ENCODE data around the gene SFT2D1.

Gene SFT2D1

GRCh38 chr6:166342349-166343149 is at the start of gene SFT2D1:
Gene SFT2D1, minus strand, starts transcription at chr6:166342545. Its CDS starts 64 bp downstream, at chr6:166342481.
- peak within 1 kb of the TSS; percentile 93 for H2AFZ ChIP-seq (ENCODE audit: low read length)
- TF ChIP-seq CTCF (conservative IDR thresholded peaks at IDR 0.05; ENCODE audit: low read length) (no peak), EZH2phosphoT487 (IDR thresholded peaks at IDR 0.05; ENCODE audit: borderline replicate concordance) (no peak)
- peak within 1 kb of the TSS; percentile 98 for H3K4me3 ChIP-seq (ENCODE audit: low read length, poor library complexity, severe bottlenecking)
- no peaks in the 10 kb centered on the region for H3K27me3 ChIP-seq (ENCODE audit: insufficient read depth, low read length, poor library complexity, severe bottlenecking)
- peaks cover 47% of the 10 kb centered on the region for H3K4me1 ChIP-seq (ENCODE audit: insufficient read depth, low read length, poor library complexity, severe bottlenecking)
- no peaks in the 10 kb centered on the region for H3F3A ChIP-seq (ENCODE audit: low read depth)
- peaks cover 40% of the 10 kb centered on the region for H4K20me1 ChIP-seq (ENCODE audit: insufficient read depth, low read length, poor library complexity, severe bottlenecking)
- peak within 1 kb of the TSS; percentile 99 for H3K9ac ChIP-seq (ENCODE audit: low read depth, low read length, poor library complexity, severe bottlenecking)
- H3K79me2 ChIP-seq (ENCODE audit: insufficient read depth, low read length): peaks cover 52% of the 10 kb centered on the region
- H3K9me3 ChIP-seq (ENCODE audit: insufficient read depth, low read depth, low read length): no peaks in the 10 kb centered on the region
- peak within 1 kb of the TSS; percentile 84 for H3K4me2 ChIP-seq (ENCODE audit: low read depth, low read length, poor library complexity, severe bottlenecking)
- no peaks in the 10 kb centered on the region for H3K9me2 ChIP-seq (replicated peaks; ENCODE audit: low read depth, low read length)
- no peaks in the 10 kb centered on the region for H3K36me3 ChIP-seq (ENCODE audit: insufficient read depth, low read length)

- H3K4me3 ChIP-seq (ENCODE audit: low read length, poor library complexity, severe bottlenecking): no peak overlapping the region
- no peaks in the 10 kb centered on the region for H3K9me2 ChIP-seq (replicated peaks; ENCODE audit: low read depth, low read length)
- H3K4me2 ChIP-seq (ENCODE audit: low read depth, low read length, poor library complexity, severe bottlenecking): no peak overlapping the region
- H3K9ac ChIP-seq (ENCODE audit: low read depth, low read length, poor library complexity, severe bottlenecking): no peak overlapping the region
- H2AFZ ChIP-seq (ENCODE audit: low read length): no peak overlapping the region
- H3K9me3 ChIP-seq (ENCODE audit: insufficient read depth, low read depth, low read length): no peaks in the 10 kb centered on the region
- no peaks in the 10 kb centered on the region for H4K20me1 ChIP-seq (ENCODE audit: insufficient read depth, low read length, poor library complexity, severe bottlenecking)
- no peaks in the 10 kb centered on the region for H3F3A ChIP-seq (ENCODE audit: low read depth)
- H3K36me3 ChIP-seq (ENCODE audit: insufficient read depth, low read length): no peaks in the 10 kb centered on the region
- H3K79me2 ChIP-seq (ENCODE audit: insufficient read depth, low read length): no peaks in the 10 kb centered on the region; the same call in 1 of the 2 replicates
- no peak for TF ChIP-seq CTCF (conservative IDR thresholded peaks at IDR 0.05; ENCODE audit: low read length)
- TF ChIP-seq EZH2phosphoT487 (IDR thresholded peaks at IDR 0.05; ENCODE audit: borderline replicate concordance): no peak
- H3K4me1 ChIP-seq (ENCODE audit: insufficient read depth, low read length, poor library complexity, severe bottlenecking): peaks cover 5% of the 10 kb centered on the region
- H3K27me3 ChIP-seq (ENCODE audit: insufficient read depth, low read length, poor library complexity, severe bottlenecking): no peaks in the 10 kb centered on the region
These were observed 46.8 kb upstream of the SFT2D1 start for GRCh38 chr6:166389119-166389518.

- Histone ChIP-seq H4K20me1 (ENCODE audit: insufficient read depth, low read length, poor library complexity, severe bottlenecking) (no peaks in the 10 kb centered on the region), H3K9me2 (replicated peaks; ENCODE audit: low read depth, low read length) (no peaks in the 10 kb centered on the region), H3K9me3 (ENCODE audit: insufficient read depth, low read depth, low read length) (no peaks in the 10 kb centered on the region)
These were observed 46.1 kb upstream of the SFT2D1 start for GRCh38 chr6:166388290-166389004.

More at GRCh38 chr6:166388290-166389004, 46.1 kb upstream of the SFT2D1 start:
- Histone ChIP-seq H3K4me2 (ENCODE audit: low read depth, low read length, poor library complexity, severe bottlenecking) (no peak overlapping the region), H3K4me3 (ENCODE audit: low read length, poor library complexity, severe bottlenecking) (no peak overlapping the region), H3K9ac (ENCODE audit: low read depth, low read length, poor library complexity, severe bottlenecking) (no peak overlapping the region), H3K79me2 (ENCODE audit: insufficient read depth, low read length) (no peaks in the 10 kb centered on the region; the same call in 1 of the 2 replicates), H3F3A (ENCODE audit: low read depth) (no peaks in the 10 kb centered on the region), H3K36me3 (ENCODE audit: insufficient read depth, low read length) (no peaks in the 10 kb centered on the region), H2AFZ (ENCODE audit: low read length) (no peak overlapping the region), H3K27me3 (ENCODE audit: insufficient read depth, low read length, poor library complexity, severe bottlenecking) (no peaks in the 10 kb centered on the region), H3K4me1 (ENCODE audit: insufficient read depth, low read length, poor library complexity, severe bottlenecking) (peaks cover 8% of the 10 kb centered on the region)
- TF ChIP-seq CTCF (conservative IDR thresholded peaks at IDR 0.05; ENCODE audit: low read length): no peak
- no peak for TF ChIP-seq EZH2phosphoT487 (IDR thresholded peaks at IDR 0.05; ENCODE audit: borderline replicate concordance)
